Panc1 (cell line): ENCODE measurements around the gene ATP13A4. TPM values are rescaled to one million over a fixed set of nuclear protein-coding genes. Genes with fewer than 3 reads are reported as not detected.

ENCODE experiments used
- ATAC-seq: fragments of 200-7000 bp; cut with Tn5 transposase; 2 replicates; pipeline ENCODE4 v1.9.1; 2020; ENCODE audit warnings: mild to moderate bottlenecking, moderate library complexity
- BruUV-seq: library from RNA; stranded (reverse); fragments of 400-500 nt; replicated peaks from 2 replicates; lab custom pipeline; 2021; lab: Mats Ljungman, UMichigan
- CTCF ChIA-PET: fragments of 300-600 bp; sonication (Branson Sonifier 250); formaldehyde crosslinking; loops from one replicate; lab custom pipeline; 2022; ENCODE audit warnings: antibody characterized with exemption; lab: Charles Lee
- POLR2A ChIA-PET: fragments of 300-600 bp; sonication (Branson Sonifier 250); formaldehyde crosslinking; loops from one replicate; lab custom pipeline; 2022; ENCODE audit warnings: antibody characterized with exemption; lab: Charles Lee
- DNase-seq: peaks from one replicate; pipeline ENCODE4 v3.0.0-alpha.2; 2010; ENCODE audit warnings: low read depth, low spot score
- H3K27ac ChIP-seq: 2 replicates; pipeline ENCODE4 v1.5.1; 2011; ENCODE audit warnings: mild to moderate bottlenecking, low read length, inconsistent platforms
- H3K27me3 ChIP-seq: fragments of 200-500 bp; sonication (Bioruptor generic); 2 replicates; pipeline ENCODE4 v1.6.0; 2014; ENCODE audit warnings: low read length, inconsistent platforms; ENCODE audit not compliant: control insufficient read depth, insufficient read depth
- H3K36me3 ChIP-seq: fragments of 200-500 bp; sonication (Bioruptor generic); 2 replicates; pipeline ENCODE4 v1.5.1; 2014; ENCODE audit warnings: inconsistent platforms, mild to moderate bottlenecking, low read length, moderate library complexity; ENCODE audit not compliant: control insufficient read depth, insufficient read depth
- H3K4me1 ChIP-seq: 2 replicates; pipeline ENCODE4 v1.5.1; 2011; ENCODE audit warnings: inconsistent platforms, mild to moderate bottlenecking, low read length, moderate library complexity; ENCODE audit not compliant: control insufficient read depth, insufficient read depth
- H3K4me3 ChIP-seq, 2 experiments: 2 replicates each; pipeline ENCODE4 v1.5.1; 2011 to 2012; ENCODE audit warnings: low read depth in 2 of 2, low read length in 2 of 2, mild to moderate bottlenecking in 2 of 2, inconsistent platforms in 1 of 2, moderate library complexity in 1 of 2
- H3K9me3 ChIP-seq: fragments of 200-500 bp; sonication (Bioruptor generic); 2 replicates; pipeline ENCODE4 v1.5.1; 2014; ENCODE audit warnings: low read depth, mild to moderate bottlenecking, inconsistent platforms, low read length, moderate library complexity; ENCODE audit not compliant: control insufficient read depth, insufficient read depth
- POLR2AphosphoS5 ChIP-seq: IDR thresholded peaks from 2 replicates; pipeline ENCODE4 v1.6.1; 2012; ENCODE audit warnings: mild to moderate bottlenecking, low read depth, low read length, moderate library complexity
- SIN3A ChIP-seq: IDR thresholded peaks from 2 replicates; pipeline ENCODE4 v1.6.1; 2012; ENCODE audit warnings: low read depth, mild to moderate bottlenecking, low read length, moderate library complexity, borderline replicate concordance; ENCODE audit not compliant: insufficient read depth
- TCF7L2 ChIP-seq: IDR thresholded peaks from 2 replicates; pipeline ENCODE4 v1.6.1; 2011; ENCODE audit warnings: mild to moderate bottlenecking, low read depth, low read length, inconsistent platforms
- in situ Hi-C: cut with HindIII; loops from 2 replicates; pipeline ENCODE4 v1.10.0; 2016; ENCODE audit warnings: low sequenced_read_pairs, low pct_unique_long_range_greater_than_20kb
- intact Hi-C: fragments of 100-400 bp; cut with micrococcal nuclease; formaldehyde crosslinking; loops from one replicate; pipeline ENCODE4 v1.10.0; 2022; ENCODE audit not compliant: unreplicated experiment
- total RNA-seq: library from RNA; stranded (reverse); gene quantifications from one replicate; pipeline ENCODE4 v1.2.1, GENCODE V29; 2021; ENCODE audit not compliant: unreplicated experiment
- TF ChIP-seq, protein P1 (sequence below): fragments of 450-650 bp; IDR thresholded peaks from 2 replicates; pipeline ENCODE4 v1.5.1; 2017; ENCODE audit warnings: mild to moderate bottlenecking
- TF ChIP-seq, protein P2 (sequence below), 2 experiments: IDR thresholded peaks; 2 replicates each; pipeline ENCODE4 v1.6.1; 2011 to 2012; ENCODE audit warnings: low read depth in 2 of 2, control low read depth in 1 of 2, low read length in 1 of 2, mild to moderate bottlenecking in 1 of 2, moderate library complexity in 1 of 2; ENCODE audit not compliant: insufficient read depth in 1 of 2

ATP13A4 gene
- total RNA-seq, 1 experiment from 2014 or later = not detected

- BruUV-seq = no TSS peak
- no peak overlapping the region for H3K4me3 ChIP-seq
- in situ Hi-C loops (no loop called here), intact Hi-C loops (no loop called here)
- H3K27me3 ChIP-seq = peaks cover 3% of the 10 kb centered on the region; the same call in 1 of the 2 replicates
- no peaks in the 10 kb centered on the region for H3K4me1 ChIP-seq
- no peaks in the 10 kb centered on the region for H3K9me3 ChIP-seq
- no peak for ATAC-seq
- H3K36me3 ChIP-seq = no peaks in the 10 kb centered on the region
- TF ChIP-seq POLR2AphosphoS5 (no peak), TCF7L2 (no peak), SIN3A (no peak)
- TF ChIP-seq, protein P1, sequence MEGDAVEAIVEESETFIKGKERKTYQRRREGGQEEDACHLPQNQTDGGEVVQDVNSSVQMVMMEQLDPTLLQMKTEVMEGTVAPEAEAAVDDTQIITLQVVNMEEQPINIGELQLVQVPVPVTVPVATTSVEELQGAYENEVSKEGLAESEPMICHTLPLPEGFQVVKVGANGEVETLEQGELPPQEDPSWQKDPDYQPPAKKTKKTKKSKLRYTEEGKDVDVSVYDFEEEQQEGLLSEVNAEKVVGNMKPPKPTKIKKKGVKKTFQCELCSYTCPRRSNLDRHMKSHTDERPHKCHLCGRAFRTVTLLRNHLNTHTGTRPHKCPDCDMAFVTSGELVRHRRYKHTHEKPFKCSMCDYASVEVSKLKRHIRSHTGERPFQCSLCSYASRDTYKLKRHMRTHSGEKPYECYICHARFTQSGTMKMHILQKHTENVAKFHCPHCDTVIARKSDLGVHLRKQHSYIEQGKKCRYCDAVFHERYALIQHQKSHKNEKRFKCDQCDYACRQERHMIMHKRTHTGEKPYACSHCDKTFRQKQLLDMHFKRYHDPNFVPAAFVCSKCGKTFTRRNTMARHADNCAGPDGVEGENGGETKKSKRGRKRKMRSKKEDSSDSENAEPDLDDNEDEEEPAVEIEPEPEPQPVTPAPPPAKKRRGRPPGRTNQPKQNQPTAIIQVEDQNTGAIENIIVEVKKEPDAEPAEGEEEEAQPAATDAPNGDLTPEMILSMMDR = no peak
- TF ChIP-seq, protein P2, sequence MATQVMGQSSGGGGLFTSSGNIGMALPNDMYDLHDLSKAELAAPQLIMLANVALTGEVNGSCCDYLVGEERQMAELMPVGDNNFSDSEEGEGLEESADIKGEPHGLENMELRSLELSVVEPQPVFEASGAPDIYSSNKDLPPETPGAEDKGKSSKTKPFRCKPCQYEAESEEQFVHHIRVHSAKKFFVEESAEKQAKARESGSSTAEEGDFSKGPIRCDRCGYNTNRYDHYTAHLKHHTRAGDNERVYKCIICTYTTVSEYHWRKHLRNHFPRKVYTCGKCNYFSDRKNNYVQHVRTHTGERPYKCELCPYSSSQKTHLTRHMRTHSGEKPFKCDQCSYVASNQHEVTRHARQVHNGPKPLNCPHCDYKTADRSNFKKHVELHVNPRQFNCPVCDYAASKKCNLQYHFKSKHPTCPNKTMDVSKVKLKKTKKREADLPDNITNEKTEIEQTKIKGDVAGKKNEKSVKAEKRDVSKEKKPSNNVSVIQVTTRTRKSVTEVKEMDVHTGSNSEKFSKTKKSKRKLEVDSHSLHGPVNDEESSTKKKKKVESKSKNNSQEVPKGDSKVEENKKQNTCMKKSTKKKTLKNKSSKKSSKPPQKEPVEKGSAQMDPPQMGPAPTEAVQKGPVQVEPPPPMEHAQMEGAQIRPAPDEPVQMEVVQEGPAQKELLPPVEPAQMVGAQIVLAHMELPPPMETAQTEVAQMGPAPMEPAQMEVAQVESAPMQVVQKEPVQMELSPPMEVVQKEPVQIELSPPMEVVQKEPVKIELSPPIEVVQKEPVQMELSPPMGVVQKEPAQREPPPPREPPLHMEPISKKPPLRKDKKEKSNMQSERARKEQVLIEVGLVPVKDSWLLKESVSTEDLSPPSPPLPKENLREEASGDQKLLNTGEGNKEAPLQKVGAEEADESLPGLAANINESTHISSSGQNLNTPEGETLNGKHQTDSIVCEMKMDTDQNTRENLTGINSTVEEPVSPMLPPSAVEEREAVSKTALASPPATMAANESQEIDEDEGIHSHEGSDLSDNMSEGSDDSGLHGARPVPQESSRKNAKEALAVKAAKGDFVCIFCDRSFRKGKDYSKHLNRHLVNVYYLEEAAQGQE (IDR thresholded peaks at IDR 0.05; ENCODE audit: insufficient read depth in 1 of 2, low read depth in 2 of 2, low read length in 1 of 2) = no peak
- DNase-seq = no peak
- ChIA-PET CTCF (no interaction called here), POLR2A (interaction anchor here (0.6 kb wide), 1 partner anchor 490 kb away, joined by 3 read pairs; no protein-coding TSS in a partner anchor)
- H3K27ac ChIP-seq = no peak overlapping the region
These were observed 51.8 kb downstream of the ATP13A4 start for GRCh38 chr3:193502871-193503270.

DNA sequence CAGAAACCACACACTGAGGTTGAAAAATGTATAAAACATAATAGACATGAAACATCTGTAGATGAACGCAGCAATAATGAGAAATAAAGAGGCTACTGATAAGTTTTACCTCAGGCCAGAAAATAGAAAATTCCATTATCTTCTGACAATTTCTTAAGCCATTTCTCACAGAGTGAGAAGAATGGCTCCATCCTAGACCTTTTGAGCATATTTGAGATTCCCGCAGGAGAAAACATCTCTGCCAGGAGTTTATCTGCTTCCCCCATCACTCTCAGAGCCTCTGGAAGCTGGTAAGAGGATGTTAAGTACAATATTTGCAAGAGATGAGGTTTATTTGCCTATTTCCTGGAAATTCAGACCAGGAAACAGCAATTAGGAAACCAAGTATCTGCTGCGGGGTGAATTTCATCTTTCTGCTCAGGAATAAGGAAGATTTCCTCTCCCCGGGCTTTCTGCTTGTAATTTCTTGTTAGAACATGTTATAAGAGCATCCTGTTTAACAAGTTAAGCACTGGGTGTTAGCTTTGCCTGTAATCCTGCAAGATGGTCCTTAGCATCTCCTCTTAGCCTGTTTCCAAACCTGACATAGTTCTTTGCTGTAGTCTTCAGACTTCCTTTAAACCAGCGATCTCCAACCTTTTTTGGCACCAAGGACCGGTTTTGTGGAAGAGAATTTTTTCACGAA is 54.8 kb downstream of the ATP13A4 start:
- no peak for DNase-seq
- no peak for ATAC-seq
- no peak overlapping the region for H3K4me3 ChIP-seq
- CTCF ChIA-PET = no interaction called here
- no peaks in the 10 kb centered on the region for H3K36me3 ChIP-seq
- H3K27me3 ChIP-seq = no peaks in the 10 kb centered on the region; the same call in 1 of the 2 replicates
- H3K9me3 ChIP-seq = no peaks in the 10 kb centered on the region
- no TSS peak for BruUV-seq
- no peaks in the 10 kb centered on the region for H3K4me1 ChIP-seq
- H3K27ac ChIP-seq = no peak overlapping the region
- TF ChIP-seq SIN3A (no peak), POLR2AphosphoS5 (no peak), TCF7L2 (no peak)
- TF ChIP-seq, protein P1 = no peak
- TF ChIP-seq, protein P2 (IDR thresholded peaks at IDR 0.05; ENCODE audit: insufficient read depth in 1 of 2, low read depth in 2 of 2, low read length in 1 of 2) = no peak
- POLR2A ChIA-PET = no interaction called here
- intact Hi-C loops = no loop called here
- in situ Hi-C loops = no loop called here
